HG02840 (cell line): ENCODE results near the gene MRPL34.

Experiments used
- ATAC-seq: cut with Tn5 transposase; IDR thresholded peaks from one replicate; pipeline ENCODE4 v1.9.1; 2021; ENCODE audit warnings: mild to moderate bottlenecking, moderate library complexity, moderate number of reproducible peaks; ENCODE audit not compliant: unreplicated experiment, low FRiP score

The MRPL34 gene

DNA sequence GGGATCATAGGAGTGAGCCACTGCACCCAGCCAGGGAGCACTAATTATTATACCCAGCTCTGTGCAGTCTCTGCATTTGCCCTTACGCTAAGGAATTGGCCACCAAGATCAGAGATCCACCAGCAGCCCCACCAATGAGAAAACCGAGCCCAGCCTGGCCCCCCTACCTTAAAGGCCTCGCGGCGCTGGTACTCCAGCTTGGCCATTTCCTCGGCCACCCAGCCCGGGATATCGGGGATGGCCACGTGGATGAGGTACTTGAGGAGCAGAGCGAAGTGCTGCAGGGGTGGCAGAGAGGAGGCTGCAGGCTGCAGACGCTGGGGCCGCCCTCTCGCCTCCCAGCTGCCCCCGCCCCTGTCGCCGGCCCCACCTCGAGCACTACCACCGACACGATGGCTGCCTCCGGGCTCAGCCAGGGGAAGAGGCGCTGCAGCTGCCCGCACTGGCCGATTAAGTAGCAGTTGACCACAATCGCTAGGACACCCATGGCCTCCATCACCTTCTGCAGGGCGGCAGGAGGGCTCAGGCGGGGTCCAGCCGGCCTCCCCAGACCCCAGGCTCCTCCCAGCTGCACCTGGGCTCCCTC, 21.5 kb downstream of the MRPL34 start:
- ATAC-seq, result no peak

DNA sequence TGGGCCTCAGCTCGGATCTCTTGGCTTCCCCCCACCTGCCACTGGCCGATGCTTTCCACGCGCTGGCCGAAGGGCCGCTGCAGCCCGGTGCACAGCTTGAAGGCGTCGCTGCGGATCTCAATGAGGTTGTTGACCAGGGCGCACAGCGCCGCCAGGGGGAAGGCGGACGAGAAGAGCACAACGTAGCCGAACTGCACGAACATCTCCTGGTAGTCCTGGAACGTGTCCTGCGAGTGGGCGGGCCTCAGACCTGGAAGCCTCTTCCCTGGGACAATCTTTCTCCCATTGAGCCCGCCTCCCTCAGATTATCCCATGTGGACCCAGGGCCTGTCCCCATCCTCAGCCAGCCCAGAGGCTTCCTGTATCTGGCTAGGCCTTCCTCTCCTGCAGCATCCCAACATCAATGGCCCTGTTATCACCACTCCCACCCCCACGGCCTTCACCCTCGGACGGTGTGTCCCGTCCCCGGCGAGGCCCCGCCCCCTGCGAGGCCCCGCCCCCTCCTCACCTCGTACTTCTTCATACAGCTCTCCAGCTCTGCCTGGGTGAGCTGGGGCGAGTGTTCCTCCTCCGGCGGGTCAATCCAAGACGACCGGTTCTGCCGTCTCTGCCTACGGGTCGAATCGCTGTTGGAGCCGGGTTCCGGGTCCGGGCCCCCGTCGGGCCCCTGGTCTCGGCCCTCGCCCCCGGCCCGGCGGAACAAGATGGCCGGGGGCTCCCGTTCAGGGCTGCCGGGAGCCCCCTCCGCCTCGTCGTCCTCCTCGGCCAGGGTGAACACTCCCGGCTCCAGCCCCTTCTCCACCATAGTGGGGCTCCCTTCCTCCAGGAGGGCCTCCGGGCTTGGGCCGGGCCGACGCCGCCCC, 22.2 kb downstream of the MRPL34 start:
- ATAC-seq, result no peak

DNA sequence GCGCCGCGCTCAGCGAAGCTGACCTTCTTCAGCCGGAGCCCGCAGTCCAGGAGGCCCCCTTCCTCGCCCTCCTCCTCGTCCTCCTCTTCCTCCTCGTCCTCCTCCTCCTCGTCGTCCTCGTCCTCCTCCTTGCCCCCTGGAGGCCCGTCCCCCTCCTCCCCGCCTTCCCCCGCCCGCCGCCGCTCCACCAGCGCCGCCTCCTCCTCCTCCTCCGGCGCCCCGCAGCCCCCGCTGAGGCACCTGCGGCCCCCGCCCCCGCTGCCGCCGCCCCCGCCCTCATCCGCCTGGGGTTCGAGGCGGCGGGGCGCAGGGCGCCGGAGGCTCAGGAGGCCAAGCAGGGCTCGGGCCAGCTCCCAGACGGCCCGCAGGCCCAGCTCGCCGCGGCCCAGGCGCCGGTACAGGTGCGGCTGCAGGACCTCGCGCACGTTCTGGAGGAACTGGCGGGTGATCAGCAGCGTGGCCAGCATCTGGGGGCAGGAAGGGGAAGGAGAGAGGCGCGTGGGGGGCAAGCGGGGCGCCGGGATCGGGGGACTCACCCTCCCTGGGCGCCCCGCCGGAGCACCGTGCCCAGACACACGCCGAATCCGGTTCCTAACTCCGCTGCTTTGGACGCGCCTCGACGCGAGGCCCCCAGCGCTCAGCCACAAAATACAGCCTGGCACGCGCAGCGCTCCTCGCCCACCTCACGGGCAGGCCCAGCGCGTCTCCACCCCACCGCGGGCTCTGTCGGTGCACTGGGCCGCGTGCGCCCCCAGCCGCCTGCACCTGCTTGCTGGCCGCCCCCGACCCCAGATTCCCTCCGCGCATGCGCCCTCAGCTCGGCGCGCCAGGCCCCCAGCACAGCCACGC, 23.1 kb downstream of the MRPL34 start:
- ATAC-seq, result no peak

DNA sequence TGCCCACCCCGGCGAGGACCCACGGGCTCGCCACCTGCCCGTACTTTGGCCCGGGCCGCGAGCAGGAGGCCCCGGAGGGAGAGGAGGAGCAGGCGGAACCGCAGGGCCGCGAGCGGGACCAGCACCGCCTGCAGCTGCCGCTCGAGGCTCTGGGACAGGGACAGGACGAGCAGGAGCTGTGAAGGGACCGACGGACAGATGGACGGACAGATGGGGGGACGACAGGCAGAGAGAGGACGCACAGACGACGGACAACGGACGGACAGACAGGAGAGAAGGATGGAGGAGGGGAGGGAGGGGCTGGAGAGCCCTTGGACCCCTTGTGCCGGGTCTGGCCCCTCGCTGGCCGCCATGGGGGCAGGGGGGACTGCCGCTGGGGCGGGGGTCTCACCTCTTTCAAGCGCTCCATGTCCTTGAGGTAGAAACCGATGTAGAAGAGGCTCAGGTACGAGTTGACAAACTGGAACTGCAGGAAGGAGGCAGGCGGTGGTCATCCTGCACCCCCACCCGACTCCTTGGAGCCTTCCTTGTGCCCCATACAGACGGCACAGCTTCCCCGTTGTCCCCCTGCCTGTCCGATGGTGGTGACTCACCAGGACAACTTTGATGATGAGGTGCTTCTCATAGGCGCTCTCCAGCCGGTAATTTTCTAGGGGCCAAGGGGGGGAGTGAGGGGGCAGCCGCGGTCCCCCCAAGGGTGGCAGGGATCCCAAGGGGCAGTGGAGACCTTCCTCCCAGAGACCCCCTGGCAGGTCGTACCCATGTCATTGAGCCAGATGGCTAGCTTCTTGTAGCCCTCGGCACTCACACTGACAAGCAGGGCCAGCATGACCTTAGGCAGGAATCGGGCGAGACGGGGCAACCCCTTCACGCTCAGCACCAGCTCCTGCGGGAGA, 23.9 kb downstream of the MRPL34 start:
- no peak for ATAC-seq

DNA sequence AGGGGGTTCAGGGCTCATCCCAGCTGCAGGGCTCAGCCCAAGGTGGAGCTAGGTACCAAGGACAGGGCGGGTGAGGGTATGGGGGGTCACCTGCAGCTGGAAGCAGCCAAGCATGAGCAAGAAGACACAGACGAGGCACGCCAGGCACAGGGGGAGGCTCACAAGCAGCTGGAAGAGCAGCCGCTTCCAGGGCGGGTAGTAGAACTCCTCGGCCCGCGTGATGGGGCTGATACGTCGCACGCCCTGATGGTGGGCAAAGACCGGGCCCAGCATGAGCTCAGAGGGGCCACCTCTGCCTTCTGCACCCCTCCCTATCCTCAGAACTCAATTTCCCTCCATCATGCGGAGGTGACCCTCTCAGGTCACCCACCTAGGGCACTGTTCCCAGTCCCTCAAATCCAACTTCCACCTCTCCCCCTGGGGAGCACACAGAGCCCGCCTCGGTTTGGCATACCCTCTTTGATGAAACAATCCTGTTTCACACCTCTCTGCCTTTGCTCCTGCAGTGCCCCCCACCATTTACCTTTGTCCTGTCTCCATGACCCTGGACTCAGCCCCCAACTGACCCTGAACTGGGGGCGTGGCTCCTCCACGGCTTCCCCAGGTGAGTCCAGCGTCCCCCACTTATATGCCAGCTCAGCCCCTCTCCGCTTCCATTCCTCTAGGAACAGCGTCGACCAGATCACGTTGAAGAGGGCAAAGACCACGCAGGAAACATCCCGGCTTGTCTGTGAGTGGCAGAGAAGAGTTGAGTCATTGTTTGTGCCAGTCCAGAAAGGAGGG, 24.8 kb downstream of the MRPL34 start:
- no peak for ATAC-seq

DNA sequence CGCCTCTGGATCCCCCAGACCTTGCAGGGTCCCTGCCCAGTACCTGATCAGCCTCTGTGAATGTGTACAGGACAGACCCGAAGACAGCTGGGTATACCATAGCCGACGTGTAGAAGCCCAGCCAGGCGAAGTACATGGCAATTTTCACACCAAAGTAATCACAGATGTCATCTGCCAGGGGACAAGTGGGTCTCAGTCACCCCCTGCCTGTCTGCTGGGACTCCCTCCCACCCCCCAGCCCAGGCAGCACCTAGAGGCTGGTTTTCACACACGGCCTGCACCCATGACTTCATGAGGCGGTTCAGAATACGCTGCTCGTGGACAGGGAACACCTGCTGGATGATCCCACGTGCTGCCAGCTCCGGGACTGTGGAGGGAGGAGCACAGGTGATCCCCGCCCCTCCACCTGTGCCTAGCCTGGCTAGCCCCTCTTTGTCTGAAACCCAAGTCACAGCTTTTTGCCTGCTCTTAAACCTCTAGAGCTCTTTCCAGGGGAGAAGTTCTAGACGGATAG, 25.4 kb downstream of the MRPL34 start:
- no peak for ATAC-seq

DNA sequence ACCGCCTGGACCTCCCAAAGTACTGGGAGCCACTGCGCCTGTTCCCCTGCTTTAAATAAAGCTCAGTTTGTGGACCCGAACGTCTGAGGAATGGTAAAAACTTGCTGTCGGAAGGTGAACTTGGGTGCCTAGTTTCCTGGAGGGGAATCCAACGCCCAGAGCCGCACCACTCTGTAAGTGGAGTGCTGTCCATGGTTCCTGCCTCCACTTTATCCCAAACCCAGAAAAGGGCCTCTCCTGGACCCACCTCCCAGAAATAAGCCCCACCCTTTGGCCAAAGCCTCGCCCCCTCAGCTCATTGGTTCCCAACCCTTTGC, 26.6 kb downstream of the MRPL34 start:
- no peak for ATAC-seq

DNA sequence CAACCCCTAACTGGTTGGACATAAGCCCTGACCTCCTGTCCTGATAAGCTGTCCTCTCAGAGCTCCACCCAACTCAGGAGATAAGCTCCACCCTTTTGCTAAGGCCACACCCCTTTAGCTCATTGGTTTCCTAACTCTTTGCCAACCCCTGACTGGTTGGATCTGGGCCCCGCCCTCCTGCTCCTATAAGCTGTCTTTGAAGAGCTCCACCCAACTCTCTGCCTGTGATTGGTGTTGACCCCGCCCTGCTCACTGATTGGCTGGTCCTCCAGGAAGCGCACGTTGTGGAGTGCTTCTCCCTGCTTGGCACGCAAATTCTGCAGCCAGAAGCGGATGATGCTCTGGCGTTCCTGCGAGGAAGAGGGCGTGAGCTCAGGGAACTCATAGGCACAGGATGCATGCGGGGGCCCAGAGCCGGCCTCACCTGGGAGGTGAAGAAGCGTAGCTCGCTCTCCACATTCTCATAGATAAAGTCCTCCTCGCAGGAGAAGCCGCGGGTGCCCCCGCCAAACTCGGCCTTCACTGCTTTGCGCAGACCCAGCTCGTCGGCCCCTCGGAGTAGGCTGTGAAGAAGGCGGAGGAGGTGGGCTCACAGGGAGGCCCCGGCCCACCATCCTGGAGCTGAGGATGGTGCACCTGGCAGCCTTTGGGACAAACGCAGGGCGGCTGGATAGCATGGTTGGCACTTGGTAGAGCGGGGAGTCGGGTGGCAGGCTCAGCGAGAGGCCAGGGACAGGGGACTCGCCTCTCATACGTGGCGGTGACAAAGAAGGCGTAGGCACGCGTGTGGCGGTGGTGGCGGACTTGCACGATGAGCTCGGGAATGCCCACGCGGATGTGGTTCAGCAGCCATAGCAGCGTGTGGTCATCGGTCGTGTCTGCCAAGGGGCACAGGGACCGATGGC, 27.3 kb downstream of the MRPL34 start:
- no peak for ATAC-seq

DNA sequence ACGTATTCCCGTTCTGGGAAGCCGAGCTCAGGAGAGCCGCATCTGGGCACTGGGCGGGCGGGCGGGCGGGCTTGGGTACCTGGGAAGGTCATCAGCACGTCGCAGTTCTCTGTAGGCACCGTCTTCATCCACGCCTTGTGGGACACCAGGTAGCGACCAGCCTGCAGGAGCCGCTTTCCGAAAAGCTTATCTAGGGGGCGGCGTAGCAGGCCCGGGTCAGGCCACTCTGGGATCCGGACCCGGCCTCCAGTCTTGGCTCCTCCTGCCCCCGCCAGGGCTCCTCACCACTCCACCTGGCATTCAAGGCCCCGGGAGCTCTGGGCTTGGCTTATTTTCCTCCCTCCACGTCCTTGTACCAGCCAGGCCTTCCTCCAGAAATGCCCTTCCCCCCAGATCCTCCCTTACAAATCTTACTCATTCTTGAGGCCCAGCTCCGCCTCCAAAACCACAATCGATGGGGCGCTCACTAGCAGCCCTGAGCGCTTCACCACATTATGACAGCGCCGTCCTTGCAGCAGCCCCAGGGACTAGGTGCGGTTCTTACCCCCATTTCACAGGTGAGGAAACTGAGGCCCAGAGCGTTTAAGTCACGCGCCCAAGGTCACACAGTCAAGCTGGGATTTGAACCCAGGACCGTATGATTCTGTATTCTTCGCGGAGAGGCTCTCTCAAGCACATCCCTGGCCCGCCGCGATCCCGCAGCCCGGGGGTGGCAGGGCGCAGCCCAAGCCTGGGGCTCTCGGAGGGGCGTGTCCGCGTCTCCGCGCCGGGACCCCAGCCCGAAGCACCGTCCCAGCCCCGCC, 28.1 kb downstream of the MRPL34 start:
- ATAC-seq, result peak; percentile 3

DNA sequence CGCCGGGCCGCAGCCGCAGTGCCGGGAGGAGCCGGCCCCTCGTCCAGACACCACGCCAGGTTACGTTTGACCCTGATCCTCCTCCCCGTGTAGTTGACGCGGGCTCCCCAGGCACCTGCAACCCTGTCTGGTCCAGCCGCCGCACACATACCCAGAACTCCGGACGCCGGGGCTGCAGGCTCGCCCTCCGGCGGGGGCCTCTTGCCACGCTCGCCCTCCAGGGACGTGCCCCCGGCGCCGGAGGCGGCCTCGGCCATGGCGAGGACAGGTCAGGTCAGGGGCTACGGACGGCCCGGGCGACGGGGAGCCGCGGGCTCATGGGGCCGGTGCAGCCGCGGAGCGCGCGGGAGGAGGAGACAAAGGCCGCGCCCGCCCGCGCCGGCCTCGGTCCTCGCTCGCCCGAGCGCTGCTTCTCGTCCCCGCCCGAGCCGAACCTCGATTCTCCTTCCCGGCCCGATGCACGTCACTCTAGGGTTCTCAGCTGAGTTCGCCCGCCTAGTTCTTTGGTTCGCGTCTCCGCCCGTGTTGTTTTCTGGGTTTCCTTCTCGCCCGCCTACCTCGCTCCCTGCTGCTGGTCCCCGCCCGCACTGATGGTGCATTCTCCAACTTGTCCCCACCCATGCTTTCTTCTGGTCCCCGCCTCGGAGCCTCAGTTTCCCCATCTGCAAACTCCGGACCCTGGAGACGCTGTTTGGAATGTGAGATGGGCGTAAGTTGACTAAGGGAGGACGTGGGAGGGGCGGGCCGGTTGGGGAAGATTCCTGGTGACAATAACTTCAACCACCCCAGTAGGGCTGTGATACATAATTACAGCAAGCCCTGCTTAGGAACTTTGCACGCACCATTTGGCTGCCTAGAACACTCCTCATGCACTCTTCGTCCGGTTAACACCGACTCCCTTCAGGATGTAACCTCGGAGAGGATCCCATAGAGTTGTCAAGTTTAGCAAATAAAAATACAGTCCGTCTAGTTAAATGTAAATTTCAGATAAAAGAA, 29.0 kb downstream of the MRPL34 start, which contains the start of gene ANO8:
Gene ANO8 (minus strand): TSS at position 442 of the 996 bp plus-strand sequence. CDS start 185 bp downstream, at position 257.
- peak; percentile 42 for ATAC-seq

DNA sequence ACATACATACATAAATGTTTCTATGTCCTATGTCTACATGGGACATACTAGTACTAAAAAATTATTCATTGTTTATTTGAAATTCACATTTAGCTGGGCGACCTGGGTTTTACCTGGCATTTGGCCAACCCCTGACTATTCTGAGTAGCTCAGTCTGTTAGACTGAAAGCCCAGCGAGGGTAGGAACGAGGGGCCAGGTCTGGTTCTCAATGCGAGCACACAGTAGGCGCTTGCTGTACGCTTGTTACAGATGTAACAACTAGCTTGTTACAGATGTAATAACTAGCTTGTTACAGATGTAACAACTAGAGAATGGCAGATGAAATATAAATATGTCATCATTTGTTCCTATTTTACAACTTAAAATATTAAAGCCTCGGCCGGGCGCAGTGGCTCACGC, 29.9 kb downstream of the MRPL34 start:
- no peak for ATAC-seq

DNA sequence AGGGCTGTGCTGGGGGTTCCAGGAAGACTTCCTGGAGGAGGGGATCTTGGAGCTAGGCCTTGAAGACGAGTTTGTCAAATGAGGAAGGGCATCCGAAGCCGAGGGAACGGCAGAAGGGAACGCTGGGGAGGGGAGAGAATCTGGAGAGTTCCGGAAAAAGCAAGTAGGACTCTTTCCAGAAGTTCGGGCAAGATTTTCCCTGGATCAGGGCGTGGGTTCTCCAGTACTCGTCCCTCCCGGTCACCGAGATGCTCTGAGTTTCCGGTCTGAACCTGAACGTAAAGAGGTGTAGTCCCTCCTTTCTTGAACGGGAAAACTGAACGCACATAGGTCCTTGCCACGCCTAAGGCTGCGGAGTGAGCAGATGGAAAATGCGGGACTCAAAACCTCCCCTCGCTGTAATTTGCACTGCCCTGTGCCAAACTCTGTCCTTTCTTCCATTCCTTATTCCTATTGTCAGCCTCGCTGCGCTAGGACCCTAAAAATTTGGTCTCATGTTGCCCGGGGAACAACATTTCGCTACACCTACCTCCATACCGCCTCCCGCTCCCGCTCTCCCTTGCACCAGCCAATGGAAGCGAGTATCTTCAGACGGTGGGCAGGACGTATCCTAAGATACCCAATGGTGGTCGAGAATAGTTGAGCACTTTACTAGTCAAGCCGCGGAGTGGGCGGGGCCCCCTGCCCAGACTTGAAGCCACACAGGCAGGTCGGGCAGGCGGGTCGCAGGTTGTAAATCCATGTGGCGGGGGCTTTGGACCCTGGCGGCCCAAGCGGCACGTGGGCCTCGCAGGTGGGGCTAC, 31.4 kb downstream of the MRPL34 start, which contains the start of gene GTPBP3:
Gene GTPBP3 (plus strand): TSS at position 682 of the 803 bp plus-strand sequence. CDS start 59 bp downstream, at position 741.
- ATAC-seq, result peak; percentile 76

DNA sequence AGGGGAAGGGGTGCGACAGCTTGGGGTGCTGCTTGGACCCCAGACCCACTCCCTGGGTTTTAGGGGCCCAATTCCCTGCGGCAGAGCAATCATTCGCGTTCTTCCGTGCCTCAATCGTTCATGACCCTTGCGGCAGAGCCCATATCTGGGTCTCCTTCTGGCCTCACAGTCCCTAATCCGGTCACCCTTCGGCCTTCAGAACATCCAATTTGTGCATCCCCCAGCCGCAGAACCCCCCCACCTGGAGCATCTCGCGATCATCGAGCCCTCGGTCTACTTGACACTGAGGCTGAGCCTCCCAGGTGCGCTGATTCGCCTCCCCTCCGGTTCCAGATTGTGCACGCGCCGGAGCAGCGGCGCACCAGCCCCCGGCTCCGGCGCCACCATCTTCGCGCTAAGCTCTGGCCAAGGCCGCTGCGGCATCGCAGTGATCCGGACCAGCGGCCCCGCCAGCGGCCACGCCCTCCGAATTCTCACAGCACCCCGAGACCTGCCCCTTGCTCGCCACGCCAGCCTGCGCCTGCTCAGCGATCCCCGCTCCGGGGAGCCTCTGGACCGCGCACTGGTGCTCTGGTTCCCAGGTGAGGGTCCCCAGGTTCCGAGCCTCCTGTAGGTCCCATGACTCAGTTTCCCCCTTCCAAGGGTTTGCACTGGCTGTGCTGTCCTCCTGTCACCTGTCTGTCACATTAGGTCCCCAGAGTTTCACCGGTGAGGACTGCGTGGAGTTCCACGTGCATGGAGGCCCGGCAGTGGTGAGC, 32.2 kb downstream of the MRPL34 start:
- no peak for ATAC-seq

DNA sequence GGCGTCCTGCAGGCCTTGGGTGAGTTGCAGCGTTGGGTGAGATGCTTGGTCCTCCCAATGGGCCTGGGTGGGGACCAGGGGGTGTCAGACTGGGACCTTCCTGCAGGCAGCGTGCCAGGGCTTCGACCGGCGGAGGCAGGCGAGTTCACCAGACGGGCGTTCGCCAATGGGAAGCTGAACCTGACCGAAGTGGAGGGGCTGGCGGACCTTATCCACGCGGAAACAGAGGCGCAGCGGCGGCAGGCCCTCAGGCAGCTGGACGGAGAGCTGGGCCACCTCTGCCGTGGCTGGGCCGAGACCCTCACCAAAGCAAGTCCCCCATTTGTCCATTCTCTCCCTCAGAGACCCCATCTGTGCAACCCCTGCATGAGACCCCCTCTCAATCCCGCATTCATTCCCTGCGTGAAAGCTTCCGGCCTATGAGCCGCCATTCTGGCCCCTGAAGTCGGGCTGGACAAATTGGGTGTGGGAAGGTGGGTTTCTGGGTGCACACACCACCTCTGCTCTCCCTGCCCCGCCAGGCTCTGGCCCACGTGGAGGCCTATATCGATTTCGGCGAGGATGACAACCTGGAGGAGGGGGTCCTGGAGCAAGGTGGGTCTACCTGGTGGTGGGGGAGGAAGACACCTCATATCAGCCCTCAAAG, 32.9 kb downstream of the MRPL34 start:
- no peak for ATAC-seq
